CD4-positive, CD25-positive, alpha-beta regulatory T cell (primary cell): Measurements from ENCODE around the gene PRICKLE3. TPM values are rescaled to one million over a fixed set of nuclear protein-coding genes. Genes with fewer than 3 reads are reported as not detected.

Source experiments
- ATAC-seq, 2 donors: fragments of 150-1000 bp; cut with Tn5 transposase; one replicate each; pipeline ENCODE4 v1.10.0; 2021; ENCODE audit warnings: low read depth in 2 of 2, moderate number of reproducible peaks in 2 of 2, moderate library complexity in 1 of 2
- DNase-seq, 3 donors: peaks; one replicate each; pipeline versions ENCODE4 v3.0.0 to v3.0.0-alpha.2; 2012 to 2022; ENCODE audit warnings: mixed read lengths in 1 of 3
- H3K27ac ChIP-seq: one replicate; pipeline ENCODE4 v1.7.0; 2013; ENCODE audit warnings: mild to moderate bottlenecking, low read length; ENCODE audit not compliant: insufficient read depth, poor library complexity, severe bottlenecking
- H3K27me3 ChIP-seq: one replicate; pipeline ENCODE4 v1.7.0; 2013; ENCODE audit warnings: low read length; ENCODE audit not compliant: control insufficient read depth, insufficient read depth
- H3K36me3 ChIP-seq: one replicate; pipeline ENCODE4 v1.7.0; 2013; ENCODE audit warnings: mild to moderate bottlenecking, low read length, moderate library complexity; ENCODE audit not compliant: control insufficient read depth, insufficient read depth
- H3K4me1 ChIP-seq: 2 replicates; pipeline ENCODE4 v1.7.0; 2013; ENCODE audit warnings: mild to moderate bottlenecking, low read length; ENCODE audit not compliant: insufficient read depth, control insufficient read depth, poor library complexity, severe bottlenecking
- H3K4me3 ChIP-seq: one replicate; pipeline ENCODE4 v1.7.0; 2013; ENCODE audit warnings: low read depth, mild to moderate bottlenecking, low read length, moderate library complexity
- H3K9me3 ChIP-seq, 2 experiments: 1 replicate in 1 of 2; 2 replicates in 1 of 2; pipeline ENCODE4 v1.7.0; 2013; ENCODE audit warnings: low read length in 2 of 2, mild to moderate bottlenecking in 1 of 2, moderate library complexity in 1 of 2; ENCODE audit not compliant: control insufficient read depth in 2 of 2
- H3K27ac Mint-ChIP-seq, 3 donors: one replicate each; pipeline ENCODE4 v1.8.0; 2020 to 2022; ENCODE audit warnings: mild to moderate bottlenecking in 3 of 3, mixed read lengths in 3 of 3, moderate library complexity in 2 of 3
- H3K27me3 Mint-ChIP-seq: one replicate; pipeline ENCODE4 v1.8.0; 2022; ENCODE audit warnings: mild to moderate bottlenecking, mixed read lengths
- H3K36me3 Mint-ChIP-seq: one replicate; pipeline ENCODE4 v1.8.0; 2020; ENCODE audit warnings: mixed read lengths
- H3K4me1 Mint-ChIP-seq, 4 donors: one replicate each; pipeline ENCODE4 v1.8.0; 2020 to 2022; ENCODE audit warnings: mixed read lengths in 4 of 4, mild to moderate bottlenecking in 1 of 4
- H3K4me3 Mint-ChIP-seq, 4 donors: one replicate each; pipeline ENCODE4 v1.8.0; 2020 to 2022; ENCODE audit warnings: mild to moderate bottlenecking in 4 of 4, mixed read lengths in 4 of 4, moderate library complexity in 3 of 4
- H3K9me3 Mint-ChIP-seq, 7 donors: one replicate each; pipeline ENCODE4 v1.8.0; 2020 to 2022; ENCODE audit warnings: mixed read lengths in 7 of 7, mild to moderate bottlenecking in 3 of 7, moderate library complexity in 2 of 7
- polyA plus RNA-seq, 4 donors: library from polyadenylated mRNA; unstranded; fragments of 300-500 nt; fragmentation: Illumina TruSeq; gene quantifications; one replicate each; pipeline ENCODE4 v1.2.3, GENCODE V29; 2021
- total RNA-seq: library from RNA; stranded (reverse); gene quantifications from one replicate; pipeline ENCODE4 v1.2.3, GENCODE V29; 2022

The PRICKLE3 gene
- total and polyA plus RNA-seq, 5 donors from 2014 or later: 2.7 to 7.3 (median 3.5) TPM

- no peak overlapping the region for H3K27ac ChIP-seq
These were observed 26.0 kb upstream of the PRICKLE3 start for GRCh38 chrX:49212209-49212608.

GRCh38 chrX:49211074-49211473 is 24.9 kb upstream of the PRICKLE3 start:
- Histone ChIP-seq H3K9me3 (no peaks in the 10 kb centered on the region), H3K27me3 (no peaks in the 10 kb centered on the region), H3K27ac (no peak overlapping the region), H3K4me1 (no peaks in the 10 kb centered on the region), H3K4me3 (no peak overlapping the region), H3K36me3 (no peaks in the 10 kb centered on the region)
- no peak for ATAC-seq
- Mint-ChIP-seq H3K9me3 (peaks cover 0 to 4% (median 0%) of the 10 kb centered on the region in 7 donors), H3K4me3 (no peak overlapping the region), H3K27ac (no peak overlapping the region), H3K27me3 (peaks cover 8% of the 10 kb centered on the region), H3K4me1 (no peaks in the 10 kb centered on the region), H3K36me3 (no peaks in the 10 kb centered on the region)
- no peak for DNase-seq

More at GRCh38 chrX:49212209-49212608, 26.0 kb upstream of the PRICKLE3 start:
- ATAC-seq (no peak), DNase-seq (no peak)
- no peaks in the 10 kb centered on the region for H3K36me3 Mint-ChIP-seq
- peak overlapping the region in 1 of 3 donors; percentile 90 for H3K27ac Mint-ChIP-seq
- Histone ChIP-seq H3K27me3 (no peaks in the 10 kb centered on the region), H3K9me3 (no peaks in the 10 kb centered on the region), H3K4me3 (no peak overlapping the region), H3K36me3 (no peaks in the 10 kb centered on the region), H3K4me1 (no peaks in the 10 kb centered on the region)
- H3K4me3 Mint-ChIP-seq: no peak overlapping the region
- H3K4me1 Mint-ChIP-seq: no peaks in the 10 kb centered on the region
- H3K9me3 Mint-ChIP-seq: peaks cover 0 to 4% (median 0%) of the 10 kb centered on the region in 7 donors
- peaks cover 8% of the 10 kb centered on the region for H3K27me3 Mint-ChIP-seq

GRCh38 chrX:49210406-49210805 is 24.2 kb upstream of the PRICKLE3 start:
- no peaks in the 10 kb centered on the region for H3K27me3 ChIP-seq
- H3K4me1 ChIP-seq: no peaks in the 10 kb centered on the region
- no peaks in the 10 kb centered on the region for H3K36me3 Mint-ChIP-seq
- peaks cover 0 to 4% (median 0%) of the 10 kb centered on the region in 7 donors for H3K9me3 Mint-ChIP-seq
- peaks cover 8% of the 10 kb centered on the region for H3K27me3 Mint-ChIP-seq
- H3K4me3 Mint-ChIP-seq: no peak overlapping the region
- no peaks in the 10 kb centered on the region for H3K9me3 ChIP-seq
- DNase-seq: no peak
- H3K4me1 Mint-ChIP-seq: no peaks in the 10 kb centered on the region
- H3K4me3 ChIP-seq: no peak overlapping the region
- no peak for ATAC-seq
- H3K27ac Mint-ChIP-seq: no peak overlapping the region
- no peaks in the 10 kb centered on the region for H3K36me3 ChIP-seq
- H3K27ac ChIP-seq: no peak overlapping the region

GRCh38 chrX:49209434-49210251 is 23.5 kb upstream of the PRICKLE3 start:
- peaks cover 8% of the 10 kb centered on the region for H3K27me3 Mint-ChIP-seq
- DNase-seq (no peak), ATAC-seq (no peak)
- H3K9me3 Mint-ChIP-seq: peaks cover 0 to 4% (median 0%) of the 10 kb centered on the region in 7 donors
- Histone ChIP-seq H3K27ac (no peak overlapping the region), H3K27me3 (no peaks in the 10 kb centered on the region), H3K9me3 (no peaks in the 10 kb centered on the region), H3K36me3 (no peaks in the 10 kb centered on the region), H3K4me3 (no peak overlapping the region), H3K4me1 (no peaks in the 10 kb centered on the region)
- H3K27ac Mint-ChIP-seq: no peak overlapping the region
- no peaks in the 10 kb centered on the region for H3K36me3 Mint-ChIP-seq
- H3K4me1 Mint-ChIP-seq: no peaks in the 10 kb centered on the region
- no peak overlapping the region for H3K4me3 Mint-ChIP-seq

- DNase-seq (no peak), ATAC-seq (no peak)
- H3K4me3 ChIP-seq: no peak overlapping the region
- H3K36me3 ChIP-seq: no peaks in the 10 kb centered on the region
- peaks cover 0 to 4% (median 0%) of the 10 kb centered on the region in 7 donors for H3K9me3 Mint-ChIP-seq
- no peaks in the 10 kb centered on the region for H3K27me3 ChIP-seq
- peaks cover 8% of the 10 kb centered on the region for H3K27me3 Mint-ChIP-seq
- no peaks in the 10 kb centered on the region for H3K36me3 Mint-ChIP-seq
- H3K27ac Mint-ChIP-seq: no peak overlapping the region
- H3K9me3 ChIP-seq: no peaks in the 10 kb centered on the region
- H3K4me3 Mint-ChIP-seq: peak overlapping the region in 1 of 4 donors; percentile 63
- H3K27ac ChIP-seq: no peak overlapping the region
- no peaks in the 10 kb centered on the region for H3K4me1 ChIP-seq
- H3K4me1 Mint-ChIP-seq: no peaks in the 10 kb centered on the region
These were observed 22.2 kb upstream of the PRICKLE3 start for GRCh38 chrX:49208399-49208798.

GRCh38 chrX:49206543-49206942 is 20.4 kb upstream of the PRICKLE3 start:
- no peak overlapping the region for H3K4me3 ChIP-seq
- Mint-ChIP-seq H3K4me3 (no peak overlapping the region), H3K27ac (no peak overlapping the region), H3K36me3 (no peaks in the 10 kb centered on the region), H3K4me1 (no peaks in the 10 kb centered on the region), H3K9me3 (peaks cover 0 to 2% (median 0%) of the 10 kb centered on the region in 7 donors), H3K27me3 (peaks cover 8% of the 10 kb centered on the region)
- no peaks in the 10 kb centered on the region for H3K36me3 ChIP-seq
- no peaks in the 10 kb centered on the region for H3K4me1 ChIP-seq
- DNase-seq: no peak
- no peak overlapping the region for H3K27ac ChIP-seq
- no peaks in the 10 kb centered on the region for H3K9me3 ChIP-seq
- no peaks in the 10 kb centered on the region for H3K27me3 ChIP-seq
- no peak for ATAC-seq

GRCh38 chrX:49205443-49205842 is 19.3 kb upstream of the PRICKLE3 start:
- Mint-ChIP-seq H3K9me3 (peaks cover 0 to 1% (median 0%) of the 10 kb centered on the region in 7 donors), H3K4me1 (peaks cover 0 to 2% (median 0%) of the 10 kb centered on the region in 4 donors), H3K4me3 (no peak overlapping the region), H3K27ac (no peak overlapping the region), H3K27me3 (no peaks in the 10 kb centered on the region), H3K36me3 (no peaks in the 10 kb centered on the region)
- no peaks in the 10 kb centered on the region for H3K9me3 ChIP-seq
- H3K4me1 ChIP-seq: no peaks in the 10 kb centered on the region
- DNase-seq (no peak), ATAC-seq (no peak)
- H3K27ac ChIP-seq: no peak overlapping the region
- no peaks in the 10 kb centered on the region for H3K27me3 ChIP-seq
- H3K36me3 ChIP-seq: no peaks in the 10 kb centered on the region
- no peak overlapping the region for H3K4me3 ChIP-seq

- Histone ChIP-seq H3K9me3 (no peaks in the 10 kb centered on the region), H3K4me3 (no peak overlapping the region), H3K27ac (no peak overlapping the region), H3K27me3 (no peaks in the 10 kb centered on the region), H3K4me1 (peaks cover 2% of the 10 kb centered on the region), H3K36me3 (no peaks in the 10 kb centered on the region)
- Mint-ChIP-seq H3K4me3 (no peak overlapping the region), H3K27me3 (no peaks in the 10 kb centered on the region), H3K36me3 (no peaks in the 10 kb centered on the region), H3K27ac (no peak overlapping the region), H3K4me1 (peaks cover 0 to 2% (median 0%) of the 10 kb centered on the region in 4 donors), H3K9me3 (peaks cover 0 to 1% (median 0%) of the 10 kb centered on the region in 7 donors)
- DNase-seq (no peak), ATAC-seq (no peak)
These were observed 18.5 kb upstream of the PRICKLE3 start for GRCh38 chrX:49204709-49205108.
